HepG2 (cell line): Measurements from ENCODE around the gene SPRTN. TPM values are rescaled to one million over a fixed set of nuclear protein-coding genes. Genes with fewer than 3 reads are reported as not detected.

Experiments
- ELK4 ChIP-seq: sonication (generic); formaldehyde crosslinking; IDR thresholded peaks from 2 replicates; pipeline ENCODE4 v1.9.0; 2021; ENCODE audit warnings: missing genetic modification reagents, borderline replicate concordance
- LRRFIP1 ChIP-seq: sonication (generic); formaldehyde crosslinking; conservative IDR thresholded peaks from 2 replicates; pipeline ENCODE4 v1.4.0; 2020; ENCODE audit warnings: missing genetic modification reagents
- MTERF4 ChIP-seq: sonication (generic); formaldehyde crosslinking; IDR thresholded peaks from 2 replicates; pipeline ENCODE4 v1.8.0; 2023; ENCODE audit warnings: mild to moderate bottlenecking, missing genetic modification reagents
- SKIL ChIP-seq: sonication (generic); formaldehyde crosslinking; IDR thresholded peaks from 2 replicates; pipeline ENCODE4 v1.8.0; 2022; ENCODE audit warnings: missing genetic modification reagents, mild to moderate bottlenecking, moderate library complexity, borderline replicate concordance
- ZNF24 ChIP-seq: fragments of 450-650 bp; IDR thresholded peaks from 2 replicates; pipeline ENCODE4 v1.6.1; 2017; ENCODE audit warnings: antibody characterized with exemption, mild to moderate bottlenecking
- polyA plus RNA-seq, 8 experiments: library from polyadenylated mRNA; depleted of rRNA in 3 of 8; stranded (reverse) in 7 of 8; unstranded in 1 of 8; fragments of >200 nt; fragmentation: Illumina TruSeq in 4 of 8; extraction: Trizol in 4 of 8; gene quantifications; 2 replicates each; pipeline versions ENCODE4 v1.2.1 to v1.2.3, GENCODE V29; 2011 to 2016; ENCODE audit warnings: low read depth in 4 of 8, missing spikeins in 1 of 8, mixed read lengths in 1 of 8; ENCODE audit not compliant: insufficient read depth in 1 of 8
- total RNA-seq, 5 experiments: library from RNA; depleted of rRNA; stranded (reverse); fragments of >200 nt; fragmentation: Illumina TruSeq; extraction: Trizol; gene quantifications; 2 replicates each; pipeline ENCODE4 v1.2.3, GENCODE V29; 2016; ENCODE audit warnings: low read depth in 1 of 5
- TF ChIP-seq, protein P1 (sequence below): sonication (generic); formaldehyde crosslinking; IDR thresholded peaks from 2 replicates; pipeline ENCODE4 v1.9.0; 2021; ENCODE audit warnings: missing genetic modification reagents, mild to moderate bottlenecking, borderline replicate concordance
- TF ChIP-seq, protein P2 (sequence below): sonication (generic); formaldehyde crosslinking; IDR thresholded peaks from 2 replicates; pipeline ENCODE4 v1.4.0; 2020; ENCODE audit warnings: missing genetic modification reagents, borderline replicate concordance

Gene SPRTN
- total and polyA plus RNA-seq, 2 of the 13 experiments (the other 11 are each of a cell fraction or from before 2014, with no cell fraction given): 4.2 to 15.2 TPM

DNA sequence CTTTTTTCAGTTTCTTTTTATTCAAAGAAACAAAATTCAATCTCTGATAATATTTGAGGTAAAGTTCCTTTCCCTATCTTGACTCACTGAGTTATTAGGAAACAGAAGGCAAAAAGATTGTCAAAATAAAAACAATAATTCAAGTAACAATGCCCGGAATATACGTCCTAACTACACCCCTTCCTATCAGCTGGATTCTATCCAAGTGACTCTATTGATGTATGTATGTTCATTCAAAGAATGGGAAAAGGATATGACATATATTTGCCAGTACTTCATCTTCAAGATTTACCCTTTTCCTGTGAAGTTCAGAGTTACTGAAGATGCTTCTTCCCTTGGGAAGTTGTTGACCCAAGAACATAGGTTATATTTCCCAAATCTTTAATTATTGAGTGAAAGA is 13.7 kb downstream of the SPRTN start (continued):
- no peak for TF ChIP-seq LRRFIP1 (CRISPR knock-in tag)
- TF ChIP-seq, protein P1, sequence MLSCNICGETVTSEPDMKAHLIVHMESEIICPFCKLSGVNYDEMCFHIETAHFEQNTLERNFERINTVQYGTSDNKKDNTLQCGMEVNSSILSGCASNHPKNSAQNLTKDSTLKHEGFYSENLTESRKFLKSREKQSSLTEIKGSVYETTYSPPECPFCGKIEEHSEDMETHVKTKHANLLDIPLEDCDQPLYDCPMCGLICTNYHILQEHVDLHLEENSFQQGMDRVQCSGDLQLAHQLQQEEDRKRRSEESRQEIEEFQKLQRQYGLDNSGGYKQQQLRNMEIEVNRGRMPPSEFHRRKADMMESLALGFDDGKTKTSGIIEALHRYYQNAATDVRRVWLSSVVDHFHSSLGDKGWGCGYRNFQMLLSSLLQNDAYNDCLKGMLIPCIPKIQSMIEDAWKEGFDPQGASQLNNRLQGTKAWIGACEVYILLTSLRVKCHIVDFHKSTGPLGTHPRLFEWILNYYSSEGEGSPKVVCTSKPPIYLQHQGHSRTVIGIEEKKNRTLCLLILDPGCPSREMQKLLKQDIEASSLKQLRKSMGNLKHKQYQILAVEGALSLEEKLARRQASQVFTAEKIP: no peak
- no peak for TF ChIP-seq ELK4 (CRISPR knock-in tag)
- TF ChIP-seq SKIL: no peak
- TF ChIP-seq MTERF4 (CRISPR knock-in tag): no peak
- no peak for TF ChIP-seq ZNF24
- TF ChIP-seq, protein P2, sequence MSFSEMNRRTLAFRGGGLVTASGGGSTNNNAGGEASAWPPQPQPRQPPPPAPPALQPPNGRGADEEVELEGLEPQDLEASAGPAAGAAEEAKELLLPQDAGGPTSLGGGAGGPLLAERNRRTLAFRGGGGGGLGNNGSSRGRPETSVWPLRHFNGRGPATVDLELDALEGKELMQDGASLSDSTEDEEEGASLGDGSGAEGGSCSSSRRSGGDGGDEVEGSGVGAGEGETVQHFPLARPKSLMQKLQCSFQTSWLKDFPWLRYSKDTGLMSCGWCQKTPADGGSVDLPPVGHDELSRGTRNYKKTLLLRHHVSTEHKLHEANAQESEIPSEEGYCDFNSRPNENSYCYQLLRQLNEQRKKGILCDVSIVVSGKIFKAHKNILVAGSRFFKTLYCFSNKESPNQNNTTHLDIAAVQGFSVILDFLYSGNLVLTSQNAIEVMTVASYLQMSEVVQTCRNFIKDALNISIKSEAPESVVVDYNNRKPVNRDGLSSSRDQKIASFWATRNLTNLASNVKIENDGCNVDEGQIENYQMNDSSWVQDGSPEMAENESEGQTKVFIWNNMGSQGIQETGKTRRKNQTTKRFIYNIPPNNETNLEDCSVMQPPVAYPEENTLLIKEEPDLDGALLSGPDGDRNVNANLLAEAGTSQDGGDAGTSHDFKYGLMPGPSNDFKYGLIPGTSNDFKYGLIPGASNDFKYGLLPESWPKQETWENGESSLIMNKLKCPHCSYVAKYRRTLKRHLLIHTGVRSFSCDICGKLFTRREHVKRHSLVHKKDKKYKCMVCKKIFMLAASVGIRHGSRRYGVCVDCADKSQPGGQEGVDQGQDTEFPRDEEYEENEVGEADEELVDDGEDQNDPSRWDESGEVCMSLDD (CRISPR knock-in tag): no peak
